ENCODE results near the gene ADAM10.

GRCh38 chr15:58650102-58650501, 99.4 kb downstream of the ADAM10 start:
- TF ChIP-seq CTCF (IDR thresholded peaks at IDR 0.05) (no peak), CREB1 (CRISPR knock-in tag; IDR thresholded peaks at IDR 0.05) (no peak), HMGXB4 (CRISPR knock-in tag; IDR thresholded peaks at IDR 0.05) (no peak), NFYB (CRISPR knock-in tag; conservative IDR thresholded peaks at IDR 0.05; ENCODE audit: low read depth) (no peak), STAT6 (CRISPR knock-in tag; conservative IDR thresholded peaks at IDR 0.05; ENCODE audit: low read depth) (no peak), ETV6 (CRISPR knock-in tag; IDR thresholded peaks at IDR 0.05) (no peak), ATF3 (CRISPR knock-in tag; conservative IDR thresholded peaks at IDR 0.05) (no peak), NR2C2 (CRISPR knock-in tag; IDR thresholded peaks at IDR 0.05) (no peak), SP1 (CRISPR knock-in tag; conservative IDR thresholded peaks at IDR 0.05) (no peak), RORB (CRISPR knock-in tag; IDR thresholded peaks at IDR 0.05) (no peak), ZBTB43 (CRISPR knock-in tag; IDR thresholded peaks at IDR 0.05) (no peak), NFE2L1 (CRISPR knock-in tag; IDR thresholded peaks at IDR 0.05) (no peak), ZNF138 (CRISPR knock-in tag; conservative IDR thresholded peaks at IDR 0.05) (no peak), PREB (CRISPR knock-in tag; IDR thresholded peaks at IDR 0.05; ENCODE audit: borderline replicate concordance) (no peak)
